Activated CD4-positive, alpha-beta memory T cell treated with anti-CD3 and anti-CD28 coated beads, Interleukin-2, amount 10 ng/mL, durations not matched to agents 7 days and 5 days (primary cell): ENCODE data around the gene VPS13D. TPM values are rescaled to one million over a fixed set of nuclear protein-coding genes. Genes with fewer than 3 reads are reported as not detected.
"Not testable (repeated sequence)": the region's sequence is repeated elsewhere in the genome, so short reads cannot be mapped to it uniquely, and the experiment has no call there.

Source experiments
- CTCF ChIA-PET: fragments of 350-600 bp; sonication (Branson Sonifier 250); formaldehyde crosslinking; loops from one replicate; lab custom pipeline; 2021; ENCODE audit warnings: antibody characterized with exemption, inconsistent platforms; lab: Charles Lee
- POLR2A ChIA-PET: fragments of 350-600 bp; sonication (Branson Sonifier 250); formaldehyde crosslinking; loops from one replicate; lab custom pipeline; 2021; ENCODE audit warnings: antibody characterized with exemption; lab: Charles Lee
- DNase-seq: peaks from one replicate; pipeline ENCODE4 v3.0.0-alpha.2; 2020
- H3K27ac Mint-ChIP-seq: one replicate; pipeline ENCODE4 v1.8.0; 2021; ENCODE audit warnings: mild to moderate bottlenecking, mixed read lengths
- H3K27me3 Mint-ChIP-seq: one replicate; pipeline ENCODE4 v1.8.0; 2021; ENCODE audit warnings: mixed read lengths
- H3K36me3 Mint-ChIP-seq: one replicate; pipeline ENCODE4 v1.8.0; 2021; ENCODE audit warnings: low read depth, mixed read lengths
- H3K4me1 Mint-ChIP-seq: one replicate; pipeline ENCODE4 v1.8.0; 2021; ENCODE audit warnings: mixed read lengths
- H3K4me3 Mint-ChIP-seq: one replicate; pipeline ENCODE4 v1.8.0; 2021; ENCODE audit warnings: mild to moderate bottlenecking, mixed read lengths
- H3K9me3 Mint-ChIP-seq: one replicate; pipeline ENCODE4 v1.8.0; 2021; ENCODE audit warnings: mixed read lengths
- total RNA-seq, 2 experiments: library from RNA; stranded (reverse); gene quantifications; one replicate each; pipeline ENCODE4 v1.2.3, GENCODE V29; 2021

The VPS13D gene
- total RNA-seq, 2 experiments from 2014 or later, result 28.1 to 31.4 TPM

GRCh38 chr1:12219800-12220199 lies 10.0 kb upstream of the VPS13D start:
- Mint-ChIP-seq H3K9me3 (peaks cover 5% of the 10 kb centered on the region), H3K4me3 (no peak overlapping the region), H3K27ac (no peak overlapping the region), H3K27me3 (peaks cover 14% of the 10 kb centered on the region), H3K4me1 (no peaks in the 10 kb centered on the region), H3K36me3 (peaks cover 4% of the 10 kb centered on the region)
- DNase-seq, result no peak
- ChIA-PET POLR2A (no interaction called here), CTCF (interaction anchor here (0.6 to 1.5 kb wide), 3 partner anchors 16 to 201 kb away, joined by 3 to 9 read pairs (median 3); no protein-coding TSS in a partner anchor)

GRCh38 chr1:12220890-12221289 lies 8.9 kb upstream of the VPS13D start:
- H3K27me3 Mint-ChIP-seq, result peaks cover 13% of the 10 kb centered on the region
- peaks cover 5% of the 10 kb centered on the region for H3K9me3 Mint-ChIP-seq
- CTCF ChIA-PET, result no interaction called here
- DNase-seq, result no peak
- H3K4me1 Mint-ChIP-seq, result no peaks in the 10 kb centered on the region
- POLR2A ChIA-PET, result interaction anchor here (0.6 kb wide), 1 partner anchor 24 kb away, joined by 3 read pairs; no protein-coding TSS in a partner anchor
- H3K27ac Mint-ChIP-seq, result no peak overlapping the region
- peaks cover 4% of the 10 kb centered on the region for H3K36me3 Mint-ChIP-seq
- H3K4me3 Mint-ChIP-seq, result no peak overlapping the region

GRCh38 chr1:12222700-12223099 lies 7.1 kb upstream of the VPS13D start:
- peaks cover 12% of the 10 kb centered on the region for H3K27me3 Mint-ChIP-seq
- H3K4me1 Mint-ChIP-seq, CTCF ChIA-PET, POLR2A ChIA-PET, DNase-seq, H3K4me3 Mint-ChIP-seq, H3K27ac Mint-ChIP-seq, H3K9me3 Mint-ChIP-seq, H3K36me3 Mint-ChIP-seq: not testable (repeated sequence)

- H3K27me3 Mint-ChIP-seq, result peaks cover 16% of the 10 kb centered on the region
- H3K9me3 Mint-ChIP-seq, H3K4me1 Mint-ChIP-seq, H3K27ac Mint-ChIP-seq, CTCF ChIA-PET, DNase-seq, H3K4me3 Mint-ChIP-seq, POLR2A ChIA-PET, H3K36me3 Mint-ChIP-seq: not testable (repeated sequence)
Measured at GRCh38 chr1:12224092-12224491, 5.7 kb upstream of the VPS13D start.

GRCh38 chr1:12228979-12229378 lies 851 bp upstream of the VPS13D start:
- H3K27ac Mint-ChIP-seq, result no peak overlapping the region
- ChIA-PET CTCF (interaction anchor here (0.7 to 1.4 kb wide), 9 partner anchors 10 to 391 kb away, joined by 3 to 8 read pairs (median 3); no protein-coding TSS in a partner anchor), POLR2A (no interaction called here)
- DNase-seq, result no peak
- H3K36me3 Mint-ChIP-seq, result no peaks in the 10 kb centered on the region
- H3K4me1 Mint-ChIP-seq, result peaks cover 11% of the 10 kb centered on the region
- no peaks in the 10 kb centered on the region for H3K9me3 Mint-ChIP-seq
- peak overlapping the region; percentile 63 for H3K4me3 Mint-ChIP-seq
- H3K27me3 Mint-ChIP-seq, result peaks cover 9% of the 10 kb centered on the region

GRCh38 chr1:12229386-12229834 lies 420 bp upstream of the VPS13D start:
- CTCF ChIA-PET, result interaction anchor here (0.7 to 1.4 kb wide), 8 partner anchors 11 to 391 kb away, joined by 3 to 8 read pairs (median 4); no protein-coding TSS in a partner anchor
- no peak for DNase-seq
- POLR2A ChIA-PET, result no interaction called here
- H3K27me3 Mint-ChIP-seq, result peaks cover 9% of the 10 kb centered on the region
- no peaks in the 10 kb centered on the region for H3K36me3 Mint-ChIP-seq
- H3K27ac Mint-ChIP-seq, result no peak overlapping the region
- peak overlapping the region; percentile 63 for H3K4me3 Mint-ChIP-seq
- H3K4me1 Mint-ChIP-seq, result peaks cover 11% of the 10 kb centered on the region
- H3K9me3 Mint-ChIP-seq, result no peaks in the 10 kb centered on the region

GRCh38 chr1:12230549-12231275 lies 882 bp downstream of the VPS13D start:
- no peak for DNase-seq
- no peaks in the 10 kb centered on the region for H3K9me3 Mint-ChIP-seq
- peaks cover 11% of the 10 kb centered on the region for H3K4me1 Mint-ChIP-seq
- peak overlapping the region; percentile 83 for H3K4me3 Mint-ChIP-seq
- peaks cover 5% of the 10 kb centered on the region for H3K36me3 Mint-ChIP-seq
- H3K27me3 Mint-ChIP-seq, result peaks cover 7% of the 10 kb centered on the region
- CTCF ChIA-PET, result interaction anchor here (1.2 kb wide), 1 partner anchor 45 kb away, joined by 4 read pairs; no protein-coding TSS in a partner anchor
- H3K27ac Mint-ChIP-seq, result peak overlapping the region; percentile 44
- POLR2A ChIA-PET, result interaction anchor here (1.0 kb wide), 1 partner anchor 28 kb away, joined by 3 read pairs; no protein-coding TSS in a partner anchor

GRCh38 chr1:12231276-12231595 lies 1.4 kb downstream of the VPS13D start:
- Mint-ChIP-seq H3K4me3 (peak overlapping the region; percentile 83), H3K9me3 (no peaks in the 10 kb centered on the region), H3K36me3 (peaks cover 8% of the 10 kb centered on the region), H3K27me3 (peaks cover 7% of the 10 kb centered on the region), H3K4me1 (peaks cover 11% of the 10 kb centered on the region), H3K27ac (peak overlapping the region; percentile 16)
- DNase-seq, result no peak
- ChIA-PET CTCF (interaction anchor here (1.2 kb wide), 1 partner anchor 30 kb away, joined by 3 read pairs; no protein-coding TSS in a partner anchor), POLR2A (no interaction called here)

- Mint-ChIP-seq H3K36me3 (peaks cover 16% of the 10 kb centered on the region), H3K27me3 (peaks cover 5% of the 10 kb centered on the region), H3K4me1 (peaks cover 11% of the 10 kb centered on the region), H3K27ac (no peak overlapping the region), H3K9me3 (no peaks in the 10 kb centered on the region), H3K4me3 (no peak overlapping the region)
- DNase-seq, result no peak
- ChIA-PET POLR2A (no interaction called here), CTCF (interaction anchor here (1.0 to 1.2 kb wide), 2 partner anchors 31 to 107 kb away, joined by 3 to 4 read pairs; no protein-coding TSS in a partner anchor)
Measured at GRCh38 chr1:12232221-12232620, 2.4 kb downstream of the VPS13D start.

GRCh38 chr1:12244078-12244477 lies 14.2 kb downstream of the VPS13D start:
- no peaks in the 10 kb centered on the region for H3K4me1 Mint-ChIP-seq
- no peaks in the 10 kb centered on the region for H3K9me3 Mint-ChIP-seq
- CTCF ChIA-PET, result interaction anchor here (1.9 to 3.1 kb wide), 2 partner anchors 10 to 119 kb away, joined by 9 to 22 read pairs; no protein-coding TSS in a partner anchor
- peaks cover 28% of the 10 kb centered on the region for H3K36me3 Mint-ChIP-seq
- H3K27me3 Mint-ChIP-seq, result no peaks in the 10 kb centered on the region
- no peak overlapping the region for H3K27ac Mint-ChIP-seq
- POLR2A ChIA-PET, result no interaction called here
- H3K4me3 Mint-ChIP-seq, result no peak overlapping the region
- DNase-seq, result peak; percentile 18

- POLR2A ChIA-PET, result interaction anchor here (1.0 kb wide), 1 partner anchor 120 kb away, joined by 3 read pairs; no protein-coding TSS in a partner anchor
- Mint-ChIP-seq H3K36me3 (peaks cover 29% of the 10 kb centered on the region), H3K9me3 (no peaks in the 10 kb centered on the region), H3K27ac (no peak overlapping the region), H3K4me1 (no peaks in the 10 kb centered on the region), H3K4me3 (no peak overlapping the region), H3K27me3 (no peaks in the 10 kb centered on the region)
- CTCF ChIA-PET, result interaction anchor here (1.9 to 3.1 kb wide), 2 partner anchors 11 to 120 kb away, joined by 9 to 22 read pairs; no protein-coding TSS in a partner anchor
- DNase-seq, result no peak
Measured at GRCh38 chr1:12244585-12244984, 14.8 kb downstream of the VPS13D start.

GRCh38 chr1:12245116-12245515 lies 15.3 kb downstream of the VPS13D start:
- Mint-ChIP-seq H3K27ac (no peak overlapping the region), H3K36me3 (peaks cover 33% of the 10 kb centered on the region), H3K4me3 (no peak overlapping the region), H3K4me1 (no peaks in the 10 kb centered on the region), H3K27me3 (no peaks in the 10 kb centered on the region), H3K9me3 (no peaks in the 10 kb centered on the region)
- DNase-seq, result no peak
- POLR2A ChIA-PET, result interaction anchor here (1.0 kb wide), 1 partner anchor 121 kb away, joined by 3 read pairs; no protein-coding TSS in a partner anchor
- CTCF ChIA-PET, result interaction anchor here (3.1 kb wide), 1 partner anchor 121 kb away, joined by 22 read pairs; no protein-coding TSS in a partner anchor

- Mint-ChIP-seq H3K27me3 (no peaks in the 10 kb centered on the region), H3K36me3 (peaks cover 36% of the 10 kb centered on the region), H3K4me1 (no peaks in the 10 kb centered on the region), H3K4me3 (no peak overlapping the region), H3K27ac (no peak overlapping the region), H3K9me3 (no peaks in the 10 kb centered on the region)
- POLR2A ChIA-PET, result no interaction called here
- CTCF ChIA-PET, result interaction anchor here (1.7 kb wide), 1 partner anchor 121 kb away, joined by 5 read pairs; no protein-coding TSS in a partner anchor
- DNase-seq, result no peak
Measured at GRCh38 chr1:12245733-12246132, 15.9 kb downstream of the VPS13D start.
